Diencephalon (tissue), 1 donor: ENCODE results near the gene ZMYND11. TPM values are rescaled to one million over a fixed set of nuclear protein-coding genes. Genes with fewer than 3 reads are reported as not detected.

ENCODE experiments used
- small RNA-seq: library from RNA; depleted of rRNA; stranded (forward); fragments of <200 nt; gene quantifications from one replicate; pipeline ENCODE3, GENCODE V24; 2014
- total RNA-seq: library from RNA; depleted of rRNA; stranded (reverse); fragments of >200 nt; gene quantifications from one replicate; pipeline ENCODE4 v1.2.3, GENCODE V29; 2014

The ZMYND11 gene
- 143 TPM for total RNA-seq

DNA sequence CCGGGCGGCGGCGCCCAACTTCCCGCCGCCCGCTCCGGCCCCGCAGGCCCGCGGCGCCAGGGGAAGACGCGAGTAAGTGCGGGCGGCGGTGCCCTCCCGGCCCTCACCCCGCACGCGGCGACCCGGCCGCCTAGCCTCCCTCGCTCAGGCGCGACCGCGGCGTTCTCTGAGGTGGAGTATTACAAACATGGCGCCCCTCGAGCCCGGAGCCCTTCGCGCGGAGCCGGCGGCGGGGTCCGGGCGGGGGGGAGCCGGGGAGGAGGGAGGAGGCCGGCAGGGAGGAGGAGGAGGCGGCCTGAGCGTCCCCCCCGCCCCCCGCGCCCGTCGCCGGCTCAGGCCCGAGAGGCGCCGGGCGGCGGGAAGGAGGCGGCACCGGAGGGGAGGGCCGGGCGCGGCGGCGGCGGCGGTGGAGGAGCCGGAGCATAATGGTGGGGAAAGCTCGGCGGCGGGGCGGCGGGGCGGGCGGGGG lies at the start of gene ZMYND11:
Gene ZMYND11, plus strand, starts transcription at position 324 of the 469 bp plus-strand sequence. CDS start 44,558 bp downstream, outside the sequence.

Small RNA genes lying within 50 kb of the gene (small RNA-seq; reads per million reads assigned to genes)
- gene RNA5SP297: not detected
- gene RNA5SP298: 0.21 reads per million

Other genes with a start within 250 kb of the ZMYND11 start
- not detected for gene TUBB8, start 86.2 kb upstream of the ZMYND11 start, total RNA-seq